HG02610 (cell line): ENCODE measurements around the gene UBA5.
A peak's percentile ranks its signal among the peaks of the same experiment; 100 is the strongest.

Experiments
- ATAC-seq: cut with Tn5 transposase; IDR thresholded peaks from one replicate; pipeline ENCODE4 v1.9.1; 2021; ENCODE audit warnings: mild to moderate bottlenecking, moderate library complexity; ENCODE audit not compliant: unreplicated experiment

UBA5 gene

DNA sequence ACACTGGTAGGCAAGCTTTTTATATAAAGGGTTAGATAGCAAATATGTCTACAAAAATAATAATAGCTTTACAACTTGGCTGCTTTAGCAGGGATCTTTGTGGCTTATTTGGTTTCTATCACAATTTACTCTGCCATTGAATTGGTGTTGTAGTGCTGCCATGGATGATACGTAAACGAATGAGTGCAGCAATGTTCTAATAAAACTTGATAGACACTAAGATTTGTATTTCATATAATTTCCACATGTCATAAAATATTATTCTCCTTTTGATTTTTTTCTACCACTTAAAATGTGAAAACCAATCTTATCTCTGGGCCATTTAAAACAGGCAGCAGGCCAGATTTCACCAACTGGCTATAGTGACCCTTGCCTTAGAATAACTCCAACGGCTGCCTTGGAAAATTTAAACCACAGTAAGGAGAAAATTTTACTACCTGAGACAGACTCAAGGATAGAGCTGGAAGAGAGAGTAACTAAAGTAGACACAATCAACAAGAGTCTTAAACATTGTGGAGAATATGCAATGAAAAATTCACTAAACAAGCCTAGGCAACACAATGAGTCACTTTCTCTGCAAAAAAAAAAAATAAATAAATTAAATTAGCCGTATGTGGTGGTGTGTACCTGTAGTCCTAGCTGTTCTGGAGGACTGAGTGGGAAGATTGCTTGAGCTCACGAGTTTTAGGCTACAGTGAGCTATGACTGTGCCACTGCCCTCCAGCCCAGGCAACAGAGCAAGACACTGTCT is 54.0 kb downstream of the UBA5 start:
- no peak for ATAC-seq

DNA sequence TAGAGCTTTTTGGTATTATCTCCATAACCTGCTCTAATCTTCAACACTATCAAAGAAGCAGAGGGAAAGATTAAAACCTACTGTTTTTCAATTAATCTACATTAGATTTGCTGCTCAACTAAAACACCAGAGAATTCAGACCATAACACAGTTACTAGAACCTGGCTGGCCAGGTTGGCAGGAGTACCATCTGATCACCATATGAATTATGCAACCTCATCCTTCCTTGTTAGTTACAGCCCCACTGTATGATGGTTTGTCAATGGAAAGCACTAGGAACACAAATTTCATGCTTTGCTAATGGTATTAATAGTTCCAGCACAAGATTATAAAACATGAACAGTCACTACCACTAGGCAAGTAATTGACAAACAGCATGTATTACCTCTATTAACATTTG is 56.2 kb downstream of the UBA5 start:
- no peak for ATAC-seq

DNA sequence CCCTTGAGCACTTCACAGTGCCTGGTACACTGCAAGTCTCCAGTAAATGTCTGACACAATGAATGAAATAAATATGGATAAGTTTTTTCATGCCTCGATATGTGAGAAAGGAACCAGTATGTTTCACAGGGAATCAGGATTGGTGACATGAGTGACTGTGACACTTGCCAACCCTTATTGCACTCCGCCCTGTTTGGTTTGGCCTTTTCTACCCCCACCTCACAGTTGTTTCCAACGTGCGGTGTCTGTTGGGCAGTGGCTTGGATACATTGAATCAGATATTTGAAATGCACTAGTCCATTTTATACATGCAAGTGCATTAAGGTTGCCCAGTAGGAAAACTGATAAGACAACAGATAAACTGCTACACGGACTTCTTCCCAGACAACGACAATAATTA is 60.1 kb downstream of the UBA5 start:
- ATAC-seq, result no peak

DNA sequence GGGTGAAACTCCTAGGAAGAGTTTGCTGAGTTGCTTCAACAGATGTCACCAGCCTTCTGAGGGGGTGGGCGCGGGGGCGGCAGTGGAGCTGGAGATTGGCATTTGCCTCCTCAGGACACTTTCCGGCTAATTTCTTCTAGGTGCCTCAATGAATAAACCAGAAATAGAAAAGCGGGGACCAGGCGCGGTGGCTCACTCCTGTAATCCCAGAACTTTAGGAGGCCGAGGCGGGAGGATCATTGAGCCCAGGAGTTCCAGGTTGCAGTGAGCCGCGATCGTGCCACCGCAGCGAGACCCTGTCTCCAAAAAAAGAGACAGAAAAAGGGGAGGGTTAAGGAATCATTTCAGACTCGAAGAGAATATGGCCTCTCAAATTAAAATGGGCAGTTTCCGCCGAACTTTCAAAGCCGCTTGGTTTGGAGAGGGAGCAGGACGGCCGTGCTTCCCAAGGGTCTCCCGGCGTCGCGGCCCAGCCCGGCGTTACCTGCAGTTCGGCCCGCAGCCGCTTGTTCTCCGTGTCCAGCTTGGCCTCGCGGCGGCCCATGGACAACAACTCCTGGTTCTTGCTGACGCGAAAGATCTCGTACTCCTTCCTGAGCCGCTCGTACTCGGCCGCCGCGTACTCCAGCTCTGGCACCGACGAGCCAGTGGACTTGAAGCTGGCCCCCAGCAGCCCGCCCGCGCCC is 61.5 kb downstream of the UBA5 start:
- ATAC-seq, result peak; percentile 19

DNA sequence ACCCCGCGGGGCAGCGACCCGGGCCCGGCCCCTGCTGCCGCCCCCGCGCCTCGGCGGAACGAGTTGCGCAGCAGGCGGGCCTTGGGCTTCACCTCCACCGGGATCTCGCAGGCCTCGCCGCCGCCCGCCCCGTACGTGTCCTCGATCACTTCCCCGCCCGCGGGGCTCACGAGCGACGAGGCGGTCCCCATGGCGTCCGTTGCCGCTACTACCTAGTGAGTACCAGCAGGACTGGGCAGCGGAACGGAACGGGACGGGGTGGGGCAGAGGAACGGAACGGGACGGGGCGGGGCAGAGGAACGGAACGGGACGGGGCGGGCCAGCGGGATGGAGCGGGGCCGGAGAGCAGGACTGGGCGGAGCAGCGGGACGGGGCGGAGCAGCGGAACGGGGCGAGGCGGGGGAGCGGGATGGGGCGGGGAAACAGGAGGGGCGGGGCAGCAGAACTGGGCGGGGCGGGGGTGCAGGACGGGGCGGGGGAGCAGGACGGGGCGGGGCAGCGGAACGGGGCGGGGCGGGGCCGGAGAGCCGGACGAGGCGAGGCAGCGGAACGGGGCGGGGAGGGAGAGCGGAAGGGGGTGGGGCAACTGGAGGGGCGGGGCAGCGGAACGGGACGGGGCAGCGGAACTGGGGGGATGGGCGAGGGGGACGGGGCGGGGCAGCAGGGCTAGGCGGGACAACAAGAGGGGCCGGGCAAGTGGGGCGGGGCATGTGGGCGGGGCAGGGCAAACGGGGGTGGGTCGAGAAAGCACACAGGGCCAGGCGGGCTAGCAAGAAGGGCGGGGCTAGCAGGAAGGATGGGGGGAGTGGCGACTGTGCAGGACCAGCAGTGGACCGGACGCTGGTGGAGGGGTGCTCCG is 62.3 kb downstream of the UBA5 start, which contains the start of gene NPHP3:
Gene NPHP3, minus strand, starts transcription at position 245 of the 859 bp plus-strand sequence. Its CDS starts 54 bp downstream, at position 191.
- peak; percentile 77 for ATAC-seq

DNA sequence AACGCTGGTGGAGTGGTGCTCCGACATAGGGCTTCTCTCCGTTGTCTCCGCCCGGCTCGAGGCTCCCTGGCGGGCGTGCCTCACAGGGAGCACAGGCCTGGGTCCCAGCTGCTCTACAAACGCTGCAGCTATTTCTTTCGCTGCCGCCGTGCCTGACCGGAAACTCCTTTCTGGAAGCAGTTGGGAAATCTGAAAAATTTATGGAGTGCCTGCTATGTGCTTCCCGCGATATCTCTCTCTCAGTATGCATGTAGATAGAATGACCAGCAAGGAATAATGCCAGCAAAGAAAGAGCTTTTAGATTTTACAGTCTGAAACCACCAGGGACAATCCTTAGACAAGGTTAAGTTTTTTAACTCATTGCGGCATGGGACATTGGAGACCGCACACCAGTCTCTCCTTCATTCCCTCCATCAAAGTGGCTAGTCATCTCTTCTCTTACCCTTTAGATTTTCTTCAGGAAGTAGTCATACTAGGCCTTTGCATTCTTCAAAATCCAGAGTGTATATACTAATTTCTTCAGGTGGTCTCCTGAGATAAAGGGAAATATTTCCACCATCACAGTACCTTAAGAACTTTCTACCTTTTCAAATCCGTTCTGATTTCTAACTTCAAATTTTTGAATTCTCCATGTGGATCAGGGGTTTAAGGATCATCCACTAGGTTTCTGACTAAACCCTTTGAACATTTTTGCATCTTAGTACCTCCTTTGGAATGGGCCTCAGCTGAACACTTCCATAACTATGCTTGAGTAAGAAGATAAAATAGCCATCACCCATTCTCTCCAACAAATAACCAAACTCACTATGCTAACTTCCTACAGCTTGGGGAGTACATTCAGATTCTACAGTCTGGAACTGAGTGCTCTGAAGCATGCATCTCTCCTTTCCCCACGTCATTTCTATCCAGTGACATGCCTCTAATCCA is 63.2 kb downstream of the UBA5 start:
- ATAC-seq, result peak; percentile 11

DNA sequence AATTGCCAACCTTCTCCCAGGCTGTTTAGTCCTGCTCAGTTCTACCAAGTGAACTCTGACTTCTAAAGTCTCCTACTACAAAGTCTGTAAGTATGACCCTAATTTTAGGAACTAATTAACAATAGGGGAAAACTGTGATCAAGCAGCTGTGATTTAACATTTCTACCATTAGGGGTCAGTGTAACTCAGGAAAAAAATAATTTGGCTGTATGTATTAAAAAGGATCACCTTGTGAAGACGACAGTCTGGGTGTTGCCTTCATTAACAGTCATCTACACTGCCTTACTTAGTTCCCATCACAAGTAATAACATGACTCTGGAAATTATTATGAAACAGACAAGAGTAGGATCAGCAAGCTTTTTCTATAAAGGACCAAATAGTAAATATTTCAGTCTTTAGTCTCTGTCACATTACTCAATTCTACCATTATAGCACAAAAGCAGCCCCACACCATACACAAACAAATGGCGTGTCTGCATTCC is 66.3 kb downstream of the UBA5 start:
- no peak for ATAC-seq
